Measurements from ENCODE around the gene RANBP3L.
"Not testable (repeated sequence)": the region's sequence is repeated elsewhere in the genome, so short reads cannot be mapped to it uniquely, and the experiment has no call there.

DNA sequence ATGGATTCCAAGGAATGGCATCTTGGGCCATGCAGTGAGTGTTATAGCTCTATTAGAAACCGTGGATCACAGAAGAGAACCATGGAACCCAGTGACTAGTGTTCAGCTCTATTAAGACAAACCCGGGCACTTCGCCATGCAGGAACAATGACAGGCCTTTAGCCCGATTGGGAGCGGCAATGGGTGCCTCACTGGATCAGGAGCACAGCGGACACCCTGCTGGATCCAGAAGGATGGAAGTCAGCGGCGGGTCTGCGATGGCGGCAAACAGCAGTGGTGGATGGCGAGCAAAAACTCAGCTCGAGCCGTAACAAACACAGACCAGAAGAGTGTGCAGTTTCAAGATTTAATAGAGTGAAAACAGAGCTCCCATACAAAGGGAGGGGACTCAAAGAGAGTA is 31.0 kb upstream of the RANBP3L start:
- not testable (repeated sequence) for TF ChIP-seq POLR2A (IDR thresholded peaks at IDR 0.05; ENCODE audit: low read length); GATA1 (IDR thresholded peaks at IDR 0.05; ENCODE audit: low read depth, low read length)

All from erythroblast (primary cell).